H9 (cell line): ENCODE data around the gene FOXI1. TPM values are rescaled to one million over a fixed set of nuclear protein-coding genes. Genes with fewer than 3 reads are reported as not detected.

Experiments used
- DNase-seq: peaks from one replicate; pipeline ENCODE4 v3.0.0-alpha.2; 2017
- H2AFZ ChIP-seq: one replicate; pipeline ENCODE4 v1.6.1; 2013; ENCODE audit warnings: mild to moderate bottlenecking, low read length, control low read depth, moderate library complexity
- H2AK5ac ChIP-seq: 2 replicates; pipeline ENCODE4 v1.6.1; 2013; ENCODE audit warnings: low read length, control low read depth, mixed read lengths; ENCODE audit not compliant: insufficient read length
- H2BK120ac ChIP-seq: one replicate; pipeline ENCODE4 v1.6.1; 2013; ENCODE audit warnings: low read depth, mild to moderate bottlenecking, low read length, control low read depth, inconsistent platforms; ENCODE audit not compliant: poor library complexity, severe bottlenecking
- H2BK12ac ChIP-seq: 2 replicates; pipeline ENCODE4 v1.6.1; 2013; ENCODE audit warnings: low read length, control low read depth, mixed read lengths, low read depth; ENCODE audit not compliant: insufficient read length
- H2BK15ac ChIP-seq: 2 replicates; pipeline ENCODE4 v1.6.1; 2013; ENCODE audit warnings: low read depth, low read length, control low read depth
- H2BK20ac ChIP-seq: one replicate; pipeline ENCODE4 v1.6.1; 2013; ENCODE audit warnings: low read depth, mild to moderate bottlenecking, low read length, control low read depth, inconsistent platforms; ENCODE audit not compliant: poor library complexity, severe bottlenecking
- H2BK5ac ChIP-seq: 2 replicates; pipeline ENCODE4 v1.6.1; 2013; ENCODE audit warnings: low read length, control low read depth, mixed read lengths; ENCODE audit not compliant: insufficient read length
- H3K14ac ChIP-seq: 2 replicates; pipeline ENCODE4 v1.6.1; 2013; ENCODE audit warnings: low read length, control low read depth; ENCODE audit not compliant: insufficient read depth
- H3K18ac ChIP-seq: 2 replicates; pipeline ENCODE4 v1.6.1; 2013; ENCODE audit warnings: low read depth, mild to moderate bottlenecking, mixed read lengths, low read length, control low read depth; ENCODE audit not compliant: insufficient read length
- H3K23ac ChIP-seq: 2 replicates; pipeline ENCODE4 v1.6.1; 2013; ENCODE audit warnings: low read length, control low read depth, mixed read lengths, low read depth; ENCODE audit not compliant: insufficient read length
- H3K23me2 ChIP-seq: 2 replicates; pipeline ENCODE4 v1.6.1; 2013; ENCODE audit warnings: low read depth, mild to moderate bottlenecking, mixed read lengths, low read length, control low read depth; ENCODE audit not compliant: insufficient read length, poor library complexity, severe bottlenecking
- H3K27ac ChIP-seq: 2 replicates; pipeline ENCODE4 v1.5.1; 2013; ENCODE audit warnings: low read length, control low read depth, mixed read lengths, low read depth; ENCODE audit not compliant: insufficient read length
- H3K27me3 ChIP-seq: 2 replicates; pipeline ENCODE4 v1.6.1; 2013; ENCODE audit warnings: low read length, control low read depth, inconsistent platforms; ENCODE audit not compliant: insufficient read depth
- H3K4ac ChIP-seq: 2 replicates; pipeline ENCODE4 v1.6.1; 2013; ENCODE audit warnings: low read depth, mild to moderate bottlenecking, control low read depth, inconsistent platforms, low read length, moderate library complexity
- H3K4me1 ChIP-seq: 2 replicates; pipeline ENCODE4 v1.6.1; 2013; ENCODE audit warnings: low read length, control low read depth, inconsistent platforms; ENCODE audit not compliant: insufficient read depth
- H3K4me2 ChIP-seq: 2 replicates; pipeline ENCODE4 v1.6.1; 2013; ENCODE audit warnings: low read length, control low read depth, mixed read lengths; ENCODE audit not compliant: insufficient read length, insufficient read depth
- H3K56ac ChIP-seq: 2 replicates; pipeline ENCODE4 v1.6.1; 2013; ENCODE audit warnings: low read depth, mild to moderate bottlenecking, mixed read lengths, low read length, control low read depth; ENCODE audit not compliant: insufficient read length
- H3K79me1 ChIP-seq: 2 replicates; pipeline ENCODE4 v1.6.1; 2013; ENCODE audit warnings: low read depth, mild to moderate bottlenecking, moderate library complexity, low read length, control low read depth, inconsistent platforms; ENCODE audit not compliant: insufficient read depth, poor library complexity, severe bottlenecking
- H3K79me2 ChIP-seq: 2 replicates; pipeline ENCODE4 v1.6.1; 2013; ENCODE audit warnings: low read length, control low read depth, inconsistent platforms; ENCODE audit not compliant: insufficient read depth
- H3K9ac ChIP-seq: 2 replicates; pipeline ENCODE4 v1.6.1; 2013; ENCODE audit warnings: low read length, control low read depth, mixed read lengths; ENCODE audit not compliant: insufficient read length; ENCODE audit errors: extremely low read depth
- H3K9me3 ChIP-seq: one replicate; pipeline ENCODE4 v1.6.1; 2013; ENCODE audit warnings: low read depth, low read length, inconsistent platforms; ENCODE audit not compliant: control insufficient read depth
- H3T11ph ChIP-seq: one replicate; pipeline ENCODE4 v1.6.1; 2013; ENCODE audit warnings: mild to moderate bottlenecking, low read length, control low read depth, inconsistent platforms
- H4K20me1 ChIP-seq: one replicate; pipeline ENCODE4 v1.6.1; 2013; ENCODE audit not compliant: control insufficient read depth, insufficient read length, insufficient read depth
- H4K5ac ChIP-seq: 2 replicates; pipeline ENCODE4 v1.6.1; 2013; ENCODE audit warnings: low read depth, mild to moderate bottlenecking, mixed read lengths, low read length, control low read depth; ENCODE audit not compliant: insufficient read length
- H4K8ac ChIP-seq: replicated peaks from 2 replicates; pipeline ENCODE4 v1.6.1; 2013; ENCODE audit warnings: low read length, control low read depth, mixed read lengths, low read depth; ENCODE audit not compliant: insufficient read length
- H4K91ac ChIP-seq: 2 replicates; pipeline ENCODE4 v1.6.1; 2013; ENCODE audit warnings: low read depth, mild to moderate bottlenecking, moderate library complexity, mixed read lengths, low read length, control low read depth; ENCODE audit not compliant: insufficient read length
- H3K27ac Mint-ChIP-seq, 3 experiments: 2 replicates in 2 of 3; 3 replicates in 1 of 3; pipeline ENCODE4 v1.8.0; 2020 to 2021; ENCODE audit warnings: mixed read lengths in 3 of 3, mild to moderate bottlenecking in 1 of 3, moderate library complexity in 1 of 3
- H3K27me3 Mint-ChIP-seq: 2 replicates; pipeline ENCODE4 v1.8.0; 2021; ENCODE audit warnings: low read depth, mild to moderate bottlenecking, moderate library complexity, mixed read lengths
- H3K36me3 Mint-ChIP-seq, 3 experiments: 2 replicates in 2 of 3; 3 replicates in 1 of 3; pipeline ENCODE4 v1.8.0; 2020 to 2021; ENCODE audit warnings: low read depth in 3 of 3, mixed read lengths in 3 of 3; ENCODE audit not compliant: insufficient read depth in 1 of 3
- H3K4me1 Mint-ChIP-seq, 2 experiments: 2 replicates each; pipeline ENCODE4 v1.8.0; 2020; ENCODE audit warnings: mixed read lengths in 2 of 2
- H3K4me3 Mint-ChIP-seq, 2 experiments: 2 replicates in 1 of 2; 3 replicates in 1 of 2; pipeline ENCODE4 v1.8.0; 2020 to 2021; ENCODE audit warnings: mild to moderate bottlenecking in 2 of 2, mixed read lengths in 2 of 2, moderate library complexity in 1 of 2
- H3K9me3 Mint-ChIP-seq, 2 experiments: 2 replicates in 1 of 2; 3 replicates in 1 of 2; pipeline ENCODE4 v1.8.0; 2020; ENCODE audit warnings: mild to moderate bottlenecking in 2 of 2, mixed read lengths in 2 of 2, moderate library complexity in 1 of 2
- WGBS: extraction: QIAGEN DNeasy Blood & Tissue Kit; methylation state at CpG from one replicate; pipeline ENCODE4 v1.1.7; 2013; ENCODE audit warnings: missing lambda C conversion rate, low lambda C conversion rate, mixed read lengths; ENCODE audit not compliant: insufficient read length; ENCODE audit errors: extremely low coverage; 5-methylcytosine and 5-hydroxymethylcytosine counted together
- total RNA-seq: library from RNA; stranded (reverse); gene quantifications from 2 replicates; pipeline ENCODE4 v1.2.1, GENCODE V29; 2021
- TF ChIP-seq, protein P1 (sequence below): fragments of 200-600 bp; sonication (generic); conservative IDR thresholded peaks from 3 replicates; pipeline ENCODE4 v1.8.0; 2021; ENCODE audit warnings: antibody characterized with exemption, mild to moderate bottlenecking

FOXI1 gene
- total RNA-seq, 1 experiment from 2014 or later: not detected

- no peak for DNase-seq
- no peak overlapping the region for H3K23ac ChIP-seq
- no peak overlapping the region for H4K5ac ChIP-seq
- no peak overlapping the region for H2BK15ac ChIP-seq
- no peak overlapping the region for H3T11ph ChIP-seq
- H2BK5ac ChIP-seq: no peak overlapping the region
- H2BK20ac ChIP-seq: no peak overlapping the region
- H3K56ac ChIP-seq: no peak overlapping the region
- no peak overlapping the region for H2BK12ac ChIP-seq
- Mint-ChIP-seq H3K27ac (no peak overlapping the region), H3K9me3 (peaks cover 7 to 9% of the 10 kb centered on the region in 2 experiments; a peak in 3 of 5 replicates), H3K4me1 (no peaks in the 10 kb centered on the region), H3K36me3 (no peaks in the 10 kb centered on the region; a peak in 1 of 7 replicates), H3K27me3 (peaks cover 4% of the 10 kb centered on the region), H3K4me3 (no peak overlapping the region)
- no peaks in the 10 kb centered on the region for H3K27me3 ChIP-seq
- no peak overlapping the region for H2BK120ac ChIP-seq
- no peaks in the 10 kb centered on the region for H3K4me1 ChIP-seq
- no peak overlapping the region for H3K4ac ChIP-seq
- H3K79me2 ChIP-seq: no peaks in the 10 kb centered on the region
- H4K91ac ChIP-seq: no peak overlapping the region
- H3K27ac ChIP-seq: no peak overlapping the region
- no peaks in the 10 kb centered on the region for H4K20me1 ChIP-seq
- no peaks in the 10 kb centered on the region for H3K79me1 ChIP-seq
- no peak overlapping the region for H3K14ac ChIP-seq
- no peak overlapping the region for H3K4me2 ChIP-seq
- no peak overlapping the region for H4K8ac ChIP-seq
- no peak overlapping the region for H2AK5ac ChIP-seq
- WGBS: no CpG with 5 or more reads among the region's 1 CpG
- no peak overlapping the region for H3K18ac ChIP-seq
- no peak overlapping the region for H3K9ac ChIP-seq
- no peaks in the 10 kb centered on the region for H3K9me3 ChIP-seq
- no peak overlapping the region for H2AFZ ChIP-seq
- no peaks in the 10 kb centered on the region for H3K23me2 ChIP-seq
- TF ChIP-seq, protein P1, sequence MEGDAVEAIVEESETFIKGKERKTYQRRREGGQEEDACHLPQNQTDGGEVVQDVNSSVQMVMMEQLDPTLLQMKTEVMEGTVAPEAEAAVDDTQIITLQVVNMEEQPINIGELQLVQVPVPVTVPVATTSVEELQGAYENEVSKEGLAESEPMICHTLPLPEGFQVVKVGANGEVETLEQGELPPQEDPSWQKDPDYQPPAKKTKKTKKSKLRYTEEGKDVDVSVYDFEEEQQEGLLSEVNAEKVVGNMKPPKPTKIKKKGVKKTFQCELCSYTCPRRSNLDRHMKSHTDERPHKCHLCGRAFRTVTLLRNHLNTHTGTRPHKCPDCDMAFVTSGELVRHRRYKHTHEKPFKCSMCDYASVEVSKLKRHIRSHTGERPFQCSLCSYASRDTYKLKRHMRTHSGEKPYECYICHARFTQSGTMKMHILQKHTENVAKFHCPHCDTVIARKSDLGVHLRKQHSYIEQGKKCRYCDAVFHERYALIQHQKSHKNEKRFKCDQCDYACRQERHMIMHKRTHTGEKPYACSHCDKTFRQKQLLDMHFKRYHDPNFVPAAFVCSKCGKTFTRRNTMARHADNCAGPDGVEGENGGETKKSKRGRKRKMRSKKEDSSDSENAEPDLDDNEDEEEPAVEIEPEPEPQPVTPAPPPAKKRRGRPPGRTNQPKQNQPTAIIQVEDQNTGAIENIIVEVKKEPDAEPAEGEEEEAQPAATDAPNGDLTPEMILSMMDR: no peak
Measured at GRCh38 chr5:170126061-170126460, 20.4 kb downstream of the FOXI1 start.
